Measurements from ENCODE around the gene ZNF557. TPM values are rescaled to one million over a fixed set of nuclear protein-coding genes. Genes with fewer than 3 reads are reported as not detected.

Gene ZNF557
- total RNA-seq, 1 experiment from 2014 or later, result 7.8 TPM

DNA sequence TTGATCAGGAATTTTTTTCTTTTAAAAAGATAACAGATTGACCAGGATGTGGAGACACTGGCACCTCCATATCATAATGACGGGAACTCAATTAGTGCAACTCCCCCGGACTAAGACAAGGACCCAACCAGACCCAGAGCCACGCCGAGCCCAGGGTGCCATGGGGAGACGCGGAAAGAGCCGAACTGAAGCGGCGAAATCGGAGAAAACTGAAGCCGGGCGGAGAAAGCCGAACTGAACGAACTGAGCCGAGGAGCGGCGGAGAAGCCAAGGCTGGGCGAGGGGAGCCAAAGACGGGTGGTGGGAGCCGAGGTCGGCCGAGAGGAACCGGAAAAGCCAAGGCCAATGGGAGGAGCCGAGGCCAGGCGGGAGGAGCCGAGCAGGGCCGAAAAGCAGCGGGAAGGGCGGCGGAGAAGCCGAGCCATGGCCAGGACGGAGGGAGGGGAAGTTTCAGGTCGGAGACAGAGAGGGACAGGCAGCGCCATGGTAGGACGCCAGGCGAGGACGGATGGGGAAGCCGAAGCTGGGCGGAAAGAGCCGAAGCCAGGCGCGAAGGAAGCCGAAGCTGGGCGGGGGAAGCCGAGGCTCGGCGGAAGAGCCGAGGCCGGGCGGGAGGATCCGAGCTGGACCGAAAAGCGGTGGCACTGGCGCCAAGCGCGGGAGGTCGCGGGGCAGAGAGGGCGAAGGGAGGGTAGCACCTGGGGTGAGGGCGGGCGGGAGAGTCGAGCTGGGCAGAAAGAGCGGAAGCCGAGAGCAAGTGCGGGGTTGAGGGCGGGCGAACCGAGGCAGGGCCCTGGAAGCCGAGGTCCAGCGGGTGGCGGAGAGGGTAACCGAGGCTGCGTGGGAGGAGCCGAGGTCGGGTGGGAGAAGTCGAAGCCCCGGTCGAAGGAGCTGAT is 29.4 kb downstream of the ZNF557 start:
- H3K9me2 ChIP-seq (ENCODE audit: insufficient read depth), result no peaks in the 10 kb centered on the region
- ChIA-PET POLR2A (interaction anchor here (0.7 to 1.2 kb wide), 6 partner anchors 13 to 550 kb away, joined by 3 to 10 read pairs (median 4); partner anchors contain the start of genes MCOLN1 and ZNF557), RAD21 (ENCODE audit: low non-redundant PET in 1 of 2, low total read pairs in 2 of 2, uncharacterized antibody in 2 of 2, unreplicated experiment in 2 of 2) (interaction anchor here (0.7 to 1.3 kb wide), 3 partner anchors 195 to 255 kb away, joined by 3 to 6 read pairs (median 4); partner anchors contain the start of gene INSR (in 1 of the 2)), CTCF (interaction anchor here (0.6 to 2.0 kb wide), 14 partner anchors 11 to 973 kb away, joined by 3 to 12 read pairs (median 4); partner anchors contain the start of gene TRAPPC5)
- no peaks in the 10 kb centered on the region for H3K27me3 ChIP-seq (ENCODE audit: insufficient read depth, low read length)
- intact Hi-C loops (cut with micrococcal nuclease), result loop anchor here (1.0 kb wide), 1 partner anchor 30 kb away; the partner anchor contains the start of gene ZNF557
- peak overlapping the region; percentile 76 for H3K4me2 ChIP-seq (ENCODE audit: low read length)
- DNase-seq (ENCODE audit: low read depth, low spot score) (peak; percentile 79), ATAC-seq (peak; percentile 94)
- TF ChIP-seq POLR2AphosphoS5 (IDR thresholded peaks at IDR 0.05; ENCODE audit: low read depth, low read length), result peak; percentile 83
- peak; percentile 48 for TF ChIP-seq YY1 (IDR thresholded peaks at IDR 0.05; ENCODE audit: extremely low read depth, insufficient replicate concordance, low read depth, low read length)
- peak; percentile 85 for TF ChIP-seq EGR1 (IDR thresholded peaks at IDR 0.05; ENCODE audit: low read depth)
- TF ChIP-seq TCF7L2 (IDR thresholded peaks at IDR 0.05; ENCODE audit: borderline replicate concordance, extremely low read depth, insufficient read depth, insufficient read length), result no peak
- TF ChIP-seq, protein P1, sequence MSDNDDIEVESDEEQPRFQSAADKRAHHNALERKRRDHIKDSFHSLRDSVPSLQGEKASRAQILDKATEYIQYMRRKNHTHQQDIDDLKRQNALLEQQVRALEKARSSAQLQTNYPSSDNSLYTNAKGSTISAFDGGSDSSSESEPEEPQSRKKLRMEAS (IDR thresholded peaks at IDR 0.05), result peak; percentile 58; the same call in 1 of the 2 replicates
- TF ChIP-seq SIN3A (IDR thresholded peaks at IDR 0.05; ENCODE audit: low read depth), result no peak
- peak; percentile 47 for TF ChIP-seq POLR2A (IDR thresholded peaks at IDR 0.05; ENCODE audit: borderline replicate concordance, extremely low read depth, insufficient read depth, insufficient read length)
- TF ChIP-seq, protein P2, sequence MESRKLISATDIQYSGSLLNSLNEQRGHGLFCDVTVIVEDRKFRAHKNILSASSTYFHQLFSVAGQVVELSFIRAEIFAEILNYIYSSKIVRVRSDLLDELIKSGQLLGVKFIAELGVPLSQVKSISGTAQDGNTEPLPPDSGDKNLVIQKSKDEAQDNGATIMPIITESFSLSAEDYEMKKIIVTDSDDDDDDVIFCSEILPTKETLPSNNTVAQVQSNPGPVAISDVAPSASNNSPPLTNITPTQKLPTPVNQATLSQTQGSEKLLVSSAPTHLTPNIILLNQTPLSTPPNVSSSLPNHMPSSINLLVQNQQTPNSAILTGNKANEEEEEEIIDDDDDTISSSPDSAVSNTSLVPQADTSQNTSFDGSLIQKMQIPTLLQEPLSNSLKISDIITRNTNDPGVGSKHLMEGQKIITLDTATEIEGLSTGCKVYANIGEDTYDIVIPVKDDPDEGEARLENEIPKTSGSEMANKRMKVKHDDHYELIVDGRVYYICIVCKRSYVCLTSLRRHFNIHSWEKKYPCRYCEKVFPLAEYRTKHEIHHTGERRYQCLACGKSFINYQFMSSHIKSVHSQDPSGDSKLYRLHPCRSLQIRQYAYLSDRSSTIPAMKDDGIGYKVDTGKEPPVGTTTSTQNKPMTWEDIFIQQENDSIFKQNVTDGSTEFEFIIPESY (IDR thresholded peaks at IDR 0.05; ENCODE audit: extremely low read depth, insufficient replicate concordance, low read length), result no peak
- no peak for TF ChIP-seq ELF1 (IDR thresholded peaks at IDR 0.05; ENCODE audit: borderline replicate concordance, low read depth)
- TF ChIP-seq, protein P3, sequence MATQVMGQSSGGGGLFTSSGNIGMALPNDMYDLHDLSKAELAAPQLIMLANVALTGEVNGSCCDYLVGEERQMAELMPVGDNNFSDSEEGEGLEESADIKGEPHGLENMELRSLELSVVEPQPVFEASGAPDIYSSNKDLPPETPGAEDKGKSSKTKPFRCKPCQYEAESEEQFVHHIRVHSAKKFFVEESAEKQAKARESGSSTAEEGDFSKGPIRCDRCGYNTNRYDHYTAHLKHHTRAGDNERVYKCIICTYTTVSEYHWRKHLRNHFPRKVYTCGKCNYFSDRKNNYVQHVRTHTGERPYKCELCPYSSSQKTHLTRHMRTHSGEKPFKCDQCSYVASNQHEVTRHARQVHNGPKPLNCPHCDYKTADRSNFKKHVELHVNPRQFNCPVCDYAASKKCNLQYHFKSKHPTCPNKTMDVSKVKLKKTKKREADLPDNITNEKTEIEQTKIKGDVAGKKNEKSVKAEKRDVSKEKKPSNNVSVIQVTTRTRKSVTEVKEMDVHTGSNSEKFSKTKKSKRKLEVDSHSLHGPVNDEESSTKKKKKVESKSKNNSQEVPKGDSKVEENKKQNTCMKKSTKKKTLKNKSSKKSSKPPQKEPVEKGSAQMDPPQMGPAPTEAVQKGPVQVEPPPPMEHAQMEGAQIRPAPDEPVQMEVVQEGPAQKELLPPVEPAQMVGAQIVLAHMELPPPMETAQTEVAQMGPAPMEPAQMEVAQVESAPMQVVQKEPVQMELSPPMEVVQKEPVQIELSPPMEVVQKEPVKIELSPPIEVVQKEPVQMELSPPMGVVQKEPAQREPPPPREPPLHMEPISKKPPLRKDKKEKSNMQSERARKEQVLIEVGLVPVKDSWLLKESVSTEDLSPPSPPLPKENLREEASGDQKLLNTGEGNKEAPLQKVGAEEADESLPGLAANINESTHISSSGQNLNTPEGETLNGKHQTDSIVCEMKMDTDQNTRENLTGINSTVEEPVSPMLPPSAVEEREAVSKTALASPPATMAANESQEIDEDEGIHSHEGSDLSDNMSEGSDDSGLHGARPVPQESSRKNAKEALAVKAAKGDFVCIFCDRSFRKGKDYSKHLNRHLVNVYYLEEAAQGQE (IDR thresholded peaks at IDR 0.05; ENCODE audit: low read depth), result no peak
- peaks cover 4 to 18% of the 10 kb centered on the region in 2 experiments; a peak in 3 of 4 replicates for H3K4me1 ChIP-seq (ENCODE audit: control insufficient read depth in 1 of 2, insufficient read depth in 2 of 2, low read length in 2 of 2)
- BruUV-seq (replicated peaks), result no TSS peak
- H3K9ac ChIP-seq (ENCODE audit: low read length), result peak overlapping the region; percentile 67
- H3K9me3 ChIP-seq (ENCODE audit: control insufficient read depth in 1 of 2, insufficient read depth in 1 of 2, low read depth in 1 of 2, low read length in 2 of 2), result peaks cover 0 to 6% of the 10 kb centered on the region in 2 experiments; a peak in 1 of 4 replicates
- peak overlapping the region; percentile 49 for H2AFZ ChIP-seq (ENCODE audit: low read depth, low read length, poor library complexity, severe bottlenecking)
- no peaks in the 10 kb centered on the region for H4K20me1 ChIP-seq (ENCODE audit: insufficient read depth)
- peak overlapping the region; percentile 87 for H3K27ac ChIP-seq (ENCODE audit: low read depth, low read length)
- no peaks in the 10 kb centered on the region for H3K79me2 ChIP-seq (ENCODE audit: insufficient read depth, low read length)
- H3K36me3 ChIP-seq (ENCODE audit: control insufficient read depth in 1 of 2, insufficient read depth in 2 of 2, low read length in 2 of 2), result no peaks in the 10 kb centered on the region
- H3K4me3 ChIP-seq (replicated peaks in 1 of 2; ENCODE audit: low read depth in 1 of 2, low read length in 2 of 2), result peak overlapping the region; percentile 63 to 76
